Activated T-cell treated with anti-CD3 and anti-CD28 coated beads, Interleukin-2, amount 50 U/mL, for 4 hours (primary cell): ENCODE data around the gene PVALB. TPM values are rescaled to one million over a fixed set of nuclear protein-coding genes. Genes with fewer than 3 reads are reported as not detected.

Experiments
- ATAC-seq, 2 donors: fragments of 200-7000 bp; cut with Tn5 transposase; one replicate each; pipeline ENCODE4 v1.10.0; 2021
- DNase-seq: peaks from one replicate; pipeline ENCODE4 v3.0.0-alpha.2; 2020
- H3K27me3 Mint-ChIP-seq: one replicate; pipeline ENCODE4 v1.8.0; 2021; ENCODE audit warnings: low read depth, mixed read lengths
- H3K36me3 Mint-ChIP-seq: one replicate; pipeline ENCODE4 v1.8.0; 2022; ENCODE audit warnings: mixed read lengths; ENCODE audit not compliant: insufficient read depth
- H3K4me1 Mint-ChIP-seq: one replicate; pipeline ENCODE4 v1.8.0; 2021; ENCODE audit warnings: low read depth, mixed read lengths
- H3K4me3 Mint-ChIP-seq: one replicate; pipeline ENCODE4 v1.8.0; 2021; ENCODE audit warnings: mild to moderate bottlenecking, moderate library complexity, mixed read lengths
- H3K9me3 Mint-ChIP-seq: one replicate; pipeline ENCODE4 v1.8.0; 2021; ENCODE audit warnings: mixed read lengths
- total RNA-seq, 3 donors: library from RNA; stranded (reverse); gene quantifications; one replicate each; pipeline ENCODE4 v1.2.1, GENCODE V29; 2021

PVALB gene
- total RNA-seq, 3 donors from 2014 or later, result not detected

- DNase-seq, result peak; percentile 2
- ATAC-seq, result no peak
- H3K4me3 Mint-ChIP-seq, result no peak overlapping the region
- no peaks in the 10 kb centered on the region for H3K4me1 Mint-ChIP-seq
- no peaks in the 10 kb centered on the region for H3K9me3 Mint-ChIP-seq
- H3K36me3 Mint-ChIP-seq, result peaks cover 19% of the 10 kb centered on the region
- H3K27me3 Mint-ChIP-seq, result no peaks in the 10 kb centered on the region
Measured at GRCh38 chr22:36767035-36767775, 49.6 kb downstream of the PVALB start.

GRCh38 chr22:36765943-36766450, 50.8 kb downstream of the PVALB start:
- Mint-ChIP-seq H3K4me3 (no peak overlapping the region), H3K4me1 (no peaks in the 10 kb centered on the region), H3K27me3 (no peaks in the 10 kb centered on the region), H3K9me3 (no peaks in the 10 kb centered on the region), H3K36me3 (peaks cover 12% of the 10 kb centered on the region)
- ATAC-seq, result no peak
- no peak for DNase-seq

- peaks cover 12% of the 10 kb centered on the region for H3K36me3 Mint-ChIP-seq
- H3K4me3 Mint-ChIP-seq, result no peak overlapping the region
- no peaks in the 10 kb centered on the region for H3K27me3 Mint-ChIP-seq
Measured at GRCh38 chr22:36765131-36765942, 51.5 kb downstream of the PVALB start.

GRCh38 chr22:36764641-36765040, 52.2 kb downstream of the PVALB start:
- Mint-ChIP-seq H3K27me3 (no peaks in the 10 kb centered on the region), H3K36me3 (peaks cover 10% of the 10 kb centered on the region), H3K4me3 (no peak overlapping the region), H3K4me1 (no peaks in the 10 kb centered on the region), H3K9me3 (no peaks in the 10 kb centered on the region)
- ATAC-seq, result no peak
- DNase-seq, result no peak

More at GRCh38 chr22:36765131-36765942, 51.5 kb downstream of the PVALB start:
- H3K9me3 Mint-ChIP-seq, result no peaks in the 10 kb centered on the region
- peak; percentile 1 for DNase-seq
- H3K4me1 Mint-ChIP-seq, result no peaks in the 10 kb centered on the region
- ATAC-seq, result no peak

- H3K36me3 Mint-ChIP-seq, result peaks cover 10% of the 10 kb centered on the region
- no peaks in the 10 kb centered on the region for H3K4me1 Mint-ChIP-seq
- no peak for ATAC-seq
- H3K27me3 Mint-ChIP-seq, result no peaks in the 10 kb centered on the region
- no peak for DNase-seq
- no peak overlapping the region for H3K4me3 Mint-ChIP-seq
- no peaks in the 10 kb centered on the region for H3K9me3 Mint-ChIP-seq
Measured at GRCh38 chr22:36764060-36764459, 52.8 kb downstream of the PVALB start.

GRCh38 chr22:36763576-36763975, 53.3 kb downstream of the PVALB start:
- DNase-seq (no peak), ATAC-seq (no peak)
- H3K4me1 Mint-ChIP-seq, result no peaks in the 10 kb centered on the region
- H3K9me3 Mint-ChIP-seq, result no peaks in the 10 kb centered on the region
- no peak overlapping the region for H3K4me3 Mint-ChIP-seq
- peaks cover 10% of the 10 kb centered on the region for H3K36me3 Mint-ChIP-seq
- no peaks in the 10 kb centered on the region for H3K27me3 Mint-ChIP-seq

- H3K9me3 Mint-ChIP-seq, result no peaks in the 10 kb centered on the region
- no peak overlapping the region for H3K4me3 Mint-ChIP-seq
- DNase-seq (no peak), ATAC-seq (no peak)
- no peaks in the 10 kb centered on the region for H3K4me1 Mint-ChIP-seq
- H3K27me3 Mint-ChIP-seq, result no peaks in the 10 kb centered on the region
- H3K36me3 Mint-ChIP-seq, result peaks cover 10% of the 10 kb centered on the region
Measured at GRCh38 chr22:36762687-36763260, 54.1 kb downstream of the PVALB start.

- H3K36me3 Mint-ChIP-seq, result peaks cover 9% of the 10 kb centered on the region
- no peaks in the 10 kb centered on the region for H3K9me3 Mint-ChIP-seq
- DNase-seq (peak; percentile 2), ATAC-seq (no peak)
- H3K4me1 Mint-ChIP-seq, result no peaks in the 10 kb centered on the region
- H3K4me3 Mint-ChIP-seq, result no peak overlapping the region
- H3K27me3 Mint-ChIP-seq, result no peaks in the 10 kb centered on the region
Measured at GRCh38 chr22:36761553-36762240, 55.1 kb downstream of the PVALB start.

GRCh38 chr22:36760786-36761185, 56.0 kb downstream of the PVALB start:
- Mint-ChIP-seq H3K4me3 (no peak overlapping the region), H3K27me3 (no peaks in the 10 kb centered on the region), H3K4me1 (no peaks in the 10 kb centered on the region), H3K36me3 (peaks cover 8% of the 10 kb centered on the region), H3K9me3 (no peaks in the 10 kb centered on the region)
- ATAC-seq, result no peak
- DNase-seq, result no peak

GRCh38 chr22:36759481-36760159, 57.2 kb downstream of the PVALB start:
- ATAC-seq (no peak), DNase-seq (no peak)
- peaks cover 8% of the 10 kb centered on the region for H3K36me3 Mint-ChIP-seq
- no peaks in the 10 kb centered on the region for H3K4me1 Mint-ChIP-seq
- no peaks in the 10 kb centered on the region for H3K9me3 Mint-ChIP-seq
- peaks cover 4% of the 10 kb centered on the region for H3K27me3 Mint-ChIP-seq
- no peak overlapping the region for H3K4me3 Mint-ChIP-seq

- no peaks in the 10 kb centered on the region for H3K9me3 Mint-ChIP-seq
- peaks cover 8% of the 10 kb centered on the region for H3K36me3 Mint-ChIP-seq
- H3K27me3 Mint-ChIP-seq, result peaks cover 4% of the 10 kb centered on the region
- no peak overlapping the region for H3K4me3 Mint-ChIP-seq
- ATAC-seq, result no peak
- peak; percentile 3 for DNase-seq
- H3K4me1 Mint-ChIP-seq, result no peaks in the 10 kb centered on the region
Measured at GRCh38 chr22:36758792-36759271, 58.0 kb downstream of the PVALB start.

GRCh38 chr22:36757668-36758211, 59.1 kb downstream of the PVALB start:
- DNase-seq (peak; percentile 71), ATAC-seq (peak; percentile 86 to 91)
- Mint-ChIP-seq H3K4me3 (no peak overlapping the region), H3K27me3 (peaks cover 11% of the 10 kb centered on the region), H3K36me3 (peaks cover 2% of the 10 kb centered on the region), H3K9me3 (no peaks in the 10 kb centered on the region), H3K4me1 (no peaks in the 10 kb centered on the region)
